ENCODE measurements around the gene ADCY3.

Gene ADCY3

DNA sequence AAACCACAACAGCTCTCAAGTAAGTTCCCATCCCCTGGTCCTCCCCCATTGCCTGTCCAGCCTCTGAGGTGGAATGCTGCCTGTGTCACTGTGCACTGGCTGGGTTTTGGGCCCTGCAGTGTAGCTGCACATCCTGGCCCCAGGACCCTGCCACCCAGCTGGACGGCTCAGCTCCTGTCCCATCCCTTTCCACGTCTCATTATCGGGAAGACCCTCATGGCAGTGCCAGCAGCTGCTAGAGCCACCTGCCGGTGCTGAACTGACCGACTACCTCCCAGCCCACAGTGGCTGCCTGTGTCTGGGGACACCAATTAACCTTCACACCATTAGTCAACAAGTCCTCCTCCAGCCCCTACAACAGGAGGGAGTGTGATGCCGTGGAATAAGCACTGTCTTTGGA, 31.9 kb downstream of the ADCY3 start:
- TF ChIP-seq, protein P1, sequence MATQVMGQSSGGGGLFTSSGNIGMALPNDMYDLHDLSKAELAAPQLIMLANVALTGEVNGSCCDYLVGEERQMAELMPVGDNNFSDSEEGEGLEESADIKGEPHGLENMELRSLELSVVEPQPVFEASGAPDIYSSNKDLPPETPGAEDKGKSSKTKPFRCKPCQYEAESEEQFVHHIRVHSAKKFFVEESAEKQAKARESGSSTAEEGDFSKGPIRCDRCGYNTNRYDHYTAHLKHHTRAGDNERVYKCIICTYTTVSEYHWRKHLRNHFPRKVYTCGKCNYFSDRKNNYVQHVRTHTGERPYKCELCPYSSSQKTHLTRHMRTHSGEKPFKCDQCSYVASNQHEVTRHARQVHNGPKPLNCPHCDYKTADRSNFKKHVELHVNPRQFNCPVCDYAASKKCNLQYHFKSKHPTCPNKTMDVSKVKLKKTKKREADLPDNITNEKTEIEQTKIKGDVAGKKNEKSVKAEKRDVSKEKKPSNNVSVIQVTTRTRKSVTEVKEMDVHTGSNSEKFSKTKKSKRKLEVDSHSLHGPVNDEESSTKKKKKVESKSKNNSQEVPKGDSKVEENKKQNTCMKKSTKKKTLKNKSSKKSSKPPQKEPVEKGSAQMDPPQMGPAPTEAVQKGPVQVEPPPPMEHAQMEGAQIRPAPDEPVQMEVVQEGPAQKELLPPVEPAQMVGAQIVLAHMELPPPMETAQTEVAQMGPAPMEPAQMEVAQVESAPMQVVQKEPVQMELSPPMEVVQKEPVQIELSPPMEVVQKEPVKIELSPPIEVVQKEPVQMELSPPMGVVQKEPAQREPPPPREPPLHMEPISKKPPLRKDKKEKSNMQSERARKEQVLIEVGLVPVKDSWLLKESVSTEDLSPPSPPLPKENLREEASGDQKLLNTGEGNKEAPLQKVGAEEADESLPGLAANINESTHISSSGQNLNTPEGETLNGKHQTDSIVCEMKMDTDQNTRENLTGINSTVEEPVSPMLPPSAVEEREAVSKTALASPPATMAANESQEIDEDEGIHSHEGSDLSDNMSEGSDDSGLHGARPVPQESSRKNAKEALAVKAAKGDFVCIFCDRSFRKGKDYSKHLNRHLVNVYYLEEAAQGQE (IDR thresholded peaks at IDR 0.05; ENCODE audit: insufficient read depth in 1 of 2, low read depth in 2 of 2, low read length in 2 of 2) = no peak
- TF ChIP-seq FOXP2 (optimal IDR thresholded peaks at IDR 0.05; ENCODE audit: borderline replicate concordance, extremely low read depth, extremely low read length, insufficient read depth) (no peak), TAF1 (IDR thresholded peaks at IDR 0.05; ENCODE audit: borderline replicate concordance, insufficient read depth, low read length) (no peak), POLR2AphosphoS5 (IDR thresholded peaks at IDR 0.05; ENCODE audit: low read depth, low read length) (no peak), SIN3A (IDR thresholded peaks at IDR 0.05; ENCODE audit: borderline replicate concordance, insufficient read depth, low read length) (no peak)

DNA sequence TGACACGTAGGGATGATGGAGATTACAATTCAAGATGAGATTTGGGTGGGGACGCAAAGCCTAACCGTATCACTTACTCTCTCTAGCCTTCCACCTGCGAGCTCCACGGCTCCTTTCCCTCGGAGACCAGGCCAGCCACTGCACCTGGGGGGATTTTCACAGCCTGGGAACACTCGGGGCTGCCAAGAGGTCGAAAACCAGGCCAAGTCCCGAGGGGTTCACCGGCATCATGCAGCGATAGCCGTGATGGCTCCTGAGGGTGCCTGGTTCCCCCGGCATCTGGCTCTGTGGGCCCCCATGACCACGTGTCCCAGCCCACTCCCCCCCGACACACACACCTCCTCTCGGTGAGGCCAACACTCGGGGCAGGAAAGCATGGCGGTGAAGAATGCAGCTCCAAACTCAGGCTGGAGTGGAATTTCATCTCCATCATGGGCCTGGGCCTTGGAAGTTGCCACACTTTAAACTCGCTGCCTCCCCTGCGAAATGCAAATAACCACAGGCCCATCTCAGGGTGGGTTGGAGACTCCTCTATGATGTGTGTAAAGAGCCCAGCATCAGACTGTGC, 32.6 kb downstream of the ADCY3 start:
- TF ChIP-seq POLR2AphosphoS5 (IDR thresholded peaks at IDR 0.05; ENCODE audit: low read depth, low read length) = no peak
- TF ChIP-seq, protein P1 (IDR thresholded peaks at IDR 0.05; ENCODE audit: insufficient read depth in 1 of 2, low read depth in 2 of 2, low read length in 2 of 2) = no peak

DNA sequence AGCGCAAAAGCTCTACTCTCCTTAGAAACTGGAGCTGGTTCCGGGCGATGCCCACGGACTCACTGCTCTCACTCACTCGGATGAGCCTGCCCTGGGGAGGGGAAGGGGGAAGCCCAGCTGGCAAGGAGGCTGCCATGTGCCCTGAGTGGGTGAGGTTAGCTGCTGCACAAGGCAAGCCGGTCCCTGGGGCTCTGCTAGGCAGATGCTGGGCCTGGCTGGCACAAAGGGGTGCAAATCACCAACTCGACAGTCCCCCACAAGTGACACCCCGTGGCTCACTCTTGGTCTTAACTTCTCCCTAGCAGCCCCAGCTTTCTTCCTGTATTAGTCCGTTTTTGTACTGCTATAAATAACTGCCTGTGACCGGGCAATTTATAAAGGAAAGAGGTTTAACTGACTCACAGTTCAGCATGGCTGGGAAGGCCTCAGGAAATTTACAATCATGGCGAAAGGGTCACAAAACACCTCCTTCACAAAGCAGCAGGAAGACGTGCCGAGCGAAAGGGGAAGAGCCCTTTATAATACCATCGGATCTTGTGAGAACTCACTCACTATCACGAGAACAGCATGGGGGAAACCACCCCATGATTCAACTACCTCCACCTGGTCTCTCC, 33.2 kb downstream of the ADCY3 start:
- TF ChIP-seq TAF1 (IDR thresholded peaks at IDR 0.05; ENCODE audit: borderline replicate concordance, insufficient read depth, low read length) (no peak), SIN3A (IDR thresholded peaks at IDR 0.05; ENCODE audit: borderline replicate concordance, insufficient read depth, low read length) (no peak), FOXP2 (optimal IDR thresholded peaks at IDR 0.05; ENCODE audit: borderline replicate concordance, extremely low read depth, extremely low read length, insufficient read depth) (no peak), POLR2AphosphoS5 (IDR thresholded peaks at IDR 0.05; ENCODE audit: low read depth, low read length) (no peak)
- TF ChIP-seq, protein P1 (IDR thresholded peaks at IDR 0.05; ENCODE audit: insufficient read depth in 1 of 2, low read depth in 2 of 2, low read length in 2 of 2) = no peak

DNA sequence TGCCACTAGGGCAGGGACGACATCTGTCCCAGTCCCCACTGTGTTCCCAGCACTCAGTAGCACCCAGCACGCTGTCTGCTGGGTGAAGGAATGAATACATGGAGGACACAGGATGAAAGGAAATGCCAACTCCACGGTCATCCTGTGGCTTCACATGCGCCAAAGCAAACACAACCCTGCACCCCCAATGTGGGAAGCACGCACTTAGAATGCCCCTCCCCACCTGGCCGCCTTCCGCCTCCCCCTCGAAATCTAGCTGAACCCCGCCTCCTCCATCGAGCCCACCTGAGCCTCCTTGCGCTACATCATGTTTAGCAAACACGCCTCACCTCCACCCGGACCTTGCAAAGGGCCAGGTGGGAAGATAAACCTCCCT, 33.9 kb downstream of the ADCY3 start:
- TF ChIP-seq SIN3A (IDR thresholded peaks at IDR 0.05; ENCODE audit: borderline replicate concordance, insufficient read depth, low read length) (no peak), POLR2AphosphoS5 (IDR thresholded peaks at IDR 0.05; ENCODE audit: low read depth, low read length) (no peak), TAF1 (IDR thresholded peaks at IDR 0.05; ENCODE audit: borderline replicate concordance, insufficient read depth, low read length) (no peak), FOXP2 (optimal IDR thresholded peaks at IDR 0.05; ENCODE audit: borderline replicate concordance, extremely low read depth, extremely low read length, insufficient read depth) (no peak)
- TF ChIP-seq, protein P1 (IDR thresholded peaks at IDR 0.05; ENCODE audit: insufficient read depth in 1 of 2, low read depth in 2 of 2, low read length in 2 of 2) = no peak
